NCI-H1105 (cell line): ENCODE results near the gene IKBIP.
"Not testable (repeated sequence)": the region's sequence is repeated elsewhere in the genome, so short reads cannot be mapped to it uniquely, and the experiment has no call there.

Source experiments
- DNase-seq: peaks from one replicate; lab custom pipeline; 2025; lab: John Stamatoyannopoulos, UW

IKBIP gene

DNA sequence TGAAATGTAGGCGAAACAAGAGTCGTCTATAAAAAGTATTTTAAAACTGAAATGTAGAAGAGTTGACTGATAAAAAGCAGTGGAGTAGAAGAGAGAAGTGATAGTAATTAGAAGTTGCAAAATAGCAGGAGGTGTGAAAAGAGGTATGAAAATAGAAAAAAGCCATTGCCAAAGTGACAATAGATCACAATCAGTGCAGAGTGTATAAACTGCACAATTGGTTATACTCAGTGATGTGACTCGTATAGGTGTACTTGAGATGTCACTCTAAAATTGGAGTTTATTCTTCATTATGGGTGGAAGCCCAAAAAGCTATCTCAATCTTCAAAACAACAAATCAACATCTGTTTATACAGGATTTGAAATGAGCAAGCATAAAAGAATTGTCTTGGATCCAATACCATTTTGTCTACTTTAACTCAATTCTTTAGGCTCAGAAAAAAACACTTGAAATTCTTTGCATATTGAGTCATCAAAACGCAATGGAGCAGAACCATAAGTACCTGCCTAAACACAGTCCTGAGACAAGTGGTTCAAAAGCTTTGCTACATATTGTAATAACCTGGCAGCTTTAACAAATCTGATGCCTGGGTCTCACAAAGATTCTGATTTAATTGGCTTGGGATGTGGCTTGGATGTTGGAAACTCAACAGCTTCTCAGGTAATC, 8.8 kb downstream of the IKBIP start:
- peak; percentile 90 for DNase-seq

DNA sequence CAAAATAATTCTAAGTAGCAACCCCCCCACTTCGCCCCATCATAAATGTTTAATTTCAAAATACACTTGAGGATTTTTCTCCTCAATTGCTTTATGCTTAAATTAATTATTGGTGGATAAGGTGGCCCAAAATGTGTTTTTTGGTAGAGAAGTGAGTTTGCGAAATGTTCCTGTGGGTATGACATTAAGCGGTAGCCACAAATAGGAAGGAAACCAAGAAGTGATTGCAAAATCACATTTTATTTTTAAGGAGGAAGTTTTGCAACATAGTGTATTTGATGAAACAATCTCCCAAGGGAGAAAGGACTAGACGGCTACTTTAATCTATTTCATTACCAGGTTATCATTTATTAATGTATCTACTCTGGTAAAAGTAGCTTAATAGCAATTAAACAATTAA, 25.6 kb downstream of the IKBIP start:
- no peak for DNase-seq

- no peak for DNase-seq
Observed at GRCh38 chr12:98612696-98613334, 31.8 kb downstream of the IKBIP start.

DNA sequence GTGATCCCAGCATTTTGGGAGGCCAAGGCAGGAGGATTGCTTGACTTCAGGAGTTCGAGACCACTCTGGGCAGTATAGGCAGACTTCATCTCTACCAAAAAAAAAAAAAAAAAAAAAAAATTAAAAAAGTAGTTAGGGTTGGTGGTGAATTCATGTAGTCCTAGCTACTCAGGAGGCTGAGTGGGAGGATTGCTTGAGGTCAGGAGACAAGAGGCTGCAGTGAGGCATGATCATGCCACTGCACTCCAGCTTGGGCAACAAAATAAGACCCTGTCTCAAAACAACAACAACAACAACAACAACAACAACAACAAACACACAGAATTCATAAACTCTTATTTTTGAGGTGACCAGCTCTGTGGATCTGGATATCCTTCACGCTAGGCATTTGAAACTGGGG, 34.0 kb downstream of the IKBIP start:
- DNase-seq = no peak

DNA sequence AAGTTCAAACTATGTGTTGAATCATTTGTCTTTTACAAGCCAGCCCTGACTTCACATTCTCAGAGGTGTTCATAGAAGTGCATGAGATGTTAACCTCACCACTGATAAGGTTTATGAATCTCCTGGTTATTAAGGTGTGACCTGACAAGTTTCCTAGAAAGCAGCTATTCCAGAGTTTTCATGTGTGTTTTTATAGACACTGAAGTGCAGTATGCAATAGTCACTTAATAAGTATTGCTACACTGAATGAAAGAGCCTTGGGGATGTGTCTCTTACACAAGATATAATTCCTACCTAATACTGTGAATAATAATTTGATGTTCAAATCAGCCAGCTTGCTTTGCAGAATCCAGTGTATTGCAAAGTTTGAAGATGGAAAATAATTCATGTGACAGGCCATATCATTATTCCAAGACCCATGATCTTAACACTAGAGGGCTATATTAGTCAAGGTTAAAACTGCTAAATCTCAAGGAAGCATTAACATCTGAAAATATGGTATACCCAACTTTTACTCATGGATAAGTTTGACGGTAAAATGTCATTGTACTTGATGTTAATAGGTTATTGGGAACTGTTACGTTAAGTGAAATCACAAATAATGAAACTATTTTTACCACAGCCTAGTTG, 38.1 kb downstream of the IKBIP start:
- no peak for DNase-seq

GRCh38 chr12:98601924-98602323, 42.7 kb downstream of the IKBIP start:
- DNase-seq = no peak

- not testable (repeated sequence) for DNase-seq
Observed at GRCh38 chr12:98597313-98597712, 47.3 kb downstream of the IKBIP start.

GRCh38 chr12:98595243-98595988, 49.2 kb downstream of the IKBIP start:
- DNase-seq = no peak

- no peak for DNase-seq
Observed at GRCh38 chr12:98594050-98594835, 50.3 kb downstream of the IKBIP start.

GRCh38 chr12:98593351-98594049, 51.1 kb downstream of the IKBIP start, which contains the start of gene SLC25A3:
SLC25A3 (plus strand) TSS chr12:98593686; CDS start chr12:98593979, 293 bp downstream.
- peak; percentile 98 for DNase-seq

DNA sequence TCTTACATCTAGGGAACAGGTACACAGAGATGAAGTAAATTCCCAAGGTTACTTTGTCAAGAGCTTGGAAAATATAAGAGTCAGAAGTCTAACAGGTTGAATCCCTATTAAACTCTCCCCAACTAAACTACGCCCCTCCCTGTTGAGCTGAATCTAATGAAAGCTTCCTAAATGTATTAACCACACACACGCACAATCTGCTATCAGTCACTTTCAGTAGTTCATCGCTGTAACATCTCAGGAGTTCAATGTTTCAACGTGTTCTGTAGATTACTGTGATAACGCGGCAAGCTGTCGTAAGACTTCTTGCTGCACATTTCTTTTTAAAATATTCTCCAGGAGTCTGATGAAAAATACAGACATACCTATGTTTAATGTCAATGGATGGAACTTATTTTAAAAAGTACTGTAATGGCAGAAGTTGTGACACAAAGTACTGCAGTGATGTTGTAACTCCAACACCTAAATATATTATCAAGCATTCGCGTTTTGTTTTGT, 51.7 kb downstream of the IKBIP start:
- no peak for DNase-seq

GRCh38 chr12:98591209-98591608, 53.4 kb downstream of the IKBIP start:
- no peak for DNase-seq

DNA sequence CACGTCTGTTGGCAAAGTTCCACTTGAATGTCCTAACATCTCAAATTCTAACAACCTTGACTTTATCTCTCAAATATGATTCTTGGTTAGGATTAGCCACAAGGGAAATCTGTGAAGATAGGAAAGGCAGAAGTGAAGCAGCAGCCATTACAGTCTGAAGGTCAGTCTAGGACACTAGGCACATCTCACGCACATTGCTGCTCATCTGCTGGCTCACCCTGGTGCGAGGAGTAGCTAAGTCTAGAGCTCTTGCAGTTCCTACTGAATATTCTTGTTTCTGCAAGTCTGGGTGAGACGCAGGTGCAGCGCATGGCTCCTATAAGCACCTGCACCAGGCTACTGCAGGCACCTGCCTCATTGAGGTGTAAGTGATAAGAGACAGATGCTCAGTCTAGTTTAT, 57.5 kb downstream of the IKBIP start:
- DNase-seq = peak; percentile 35

DNA sequence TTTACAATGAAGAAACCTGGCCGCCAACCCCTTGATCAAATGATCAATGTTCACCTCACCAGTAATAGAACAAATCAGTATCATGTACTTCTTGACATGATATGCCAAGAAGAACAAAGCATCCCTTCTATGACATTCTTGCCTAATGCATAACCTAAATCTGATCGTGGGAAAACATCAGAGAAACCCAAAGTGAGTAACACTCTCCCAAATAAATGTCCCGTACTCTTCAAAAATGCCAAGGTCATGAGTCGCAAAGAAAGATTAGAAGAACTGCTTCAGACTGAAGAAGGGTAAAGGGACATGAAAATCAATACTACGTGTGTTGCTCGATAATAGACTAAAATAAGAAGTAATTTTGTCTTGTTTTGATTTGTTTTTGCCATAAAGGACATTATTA, 62.5 kb downstream of the IKBIP start:
- no peak for DNase-seq

DNA sequence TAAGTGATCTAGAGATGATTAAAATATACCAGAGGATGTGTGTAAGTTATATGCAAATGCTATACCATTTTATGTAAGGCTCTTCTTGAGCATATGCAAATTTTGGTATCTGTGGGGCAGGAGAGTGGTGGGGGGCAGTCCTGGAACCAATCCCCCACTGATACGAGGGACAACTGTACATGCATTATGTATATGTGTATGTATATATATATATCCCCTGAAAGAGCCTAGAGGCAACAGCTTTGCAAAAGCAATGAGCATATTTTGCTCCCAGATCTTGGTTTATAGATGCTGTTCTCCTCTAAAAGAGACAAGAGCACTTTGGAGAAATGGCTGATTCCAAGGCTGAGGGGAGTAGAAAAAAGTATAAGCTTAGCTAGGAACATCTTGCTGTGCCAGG, 63.5 kb downstream of the IKBIP start:
- no peak for DNase-seq

GRCh38 chr12:98580695-98581094, 63.9 kb downstream of the IKBIP start:
- DNase-seq = no peak

GRCh38 chr12:98579835-98580234, 64.8 kb downstream of the IKBIP start:
- DNase-seq = no peak

- DNase-seq = no peak
Observed at GRCh38 chr12:98579347-98579746, 65.2 kb downstream of the IKBIP start.

GRCh38 chr12:98578821-98579220, 65.8 kb downstream of the IKBIP start:
- DNase-seq = no peak

DNA sequence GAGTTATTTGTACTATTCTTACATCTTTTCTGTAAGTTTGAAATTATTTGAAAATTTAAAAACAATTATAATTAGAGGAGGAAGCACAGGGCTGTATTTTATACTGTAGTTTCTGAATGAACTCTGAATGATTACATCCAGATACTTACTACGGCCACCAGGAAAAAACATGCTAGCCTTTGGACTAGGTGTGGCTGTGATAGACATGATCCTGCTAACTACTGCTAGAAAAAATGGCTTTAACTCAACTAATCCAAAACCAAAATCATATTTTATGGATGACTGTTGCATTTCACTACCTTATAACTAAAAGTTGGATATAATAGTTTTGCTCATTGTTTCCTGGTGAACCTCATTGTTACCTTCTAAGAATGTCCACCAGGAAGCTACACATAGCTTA, 66.2 kb downstream of the IKBIP start:
- DNase-seq = no peak

- not testable (repeated sequence) for DNase-seq
Observed at GRCh38 chr12:98576795-98577194, 67.8 kb downstream of the IKBIP start.
